GM12878 (cell line): ENCODE results near the gene PRCD.

ENCODE experiments used
- ESRRA ChIP-seq: IDR thresholded peaks from 2 replicates; pipeline ENCODE4 v1.6.1; 2012; ENCODE audit warnings: mild to moderate bottlenecking, low read length, improper control_type of control experiment
- MTA3 ChIP-seq: IDR thresholded peaks from 2 replicates; pipeline ENCODE4 v1.6.1; 2012; ENCODE audit warnings: low read length, inconsistent platforms, borderline replicate concordance
- MXI1 ChIP-seq: fragments of 150-350 bp; IDR thresholded peaks from 2 replicates; pipeline ENCODE4 v1.6.1; 2011; ENCODE audit warnings: low read depth, mild to moderate bottlenecking, inconsistent platforms, low read length, improper control_type of control experiment
- NFIC ChIP-seq: IDR thresholded peaks from 2 replicates; pipeline ENCODE4 v1.6.1; 2012; ENCODE audit warnings: low read depth, mild to moderate bottlenecking, inconsistent platforms, low read length, moderate library complexity
- POLR2A ChIP-seq: IDR thresholded peaks from 2 replicates; pipeline ENCODE4 v1.6.1; 2011; ENCODE audit warnings: low read depth, mild to moderate bottlenecking, low read length
- RAD21 ChIP-seq: IDR thresholded peaks from 2 replicates; pipeline ENCODE4 v1.6.1; 2011; ENCODE audit warnings: mild to moderate bottlenecking, low read depth, low read length, moderate library complexity; ENCODE audit not compliant: insufficient read depth
- ZZZ3 ChIP-seq: IDR thresholded peaks from 2 replicates; pipeline ENCODE4 v1.6.1; 2011; ENCODE audit warnings: low read depth; ENCODE audit not compliant: control insufficient read depth, insufficient read length
- TF ChIP-seq, protein P1 (sequence below): IDR thresholded peaks from 2 replicates; pipeline ENCODE4 v1.6.1; 2012; ENCODE audit warnings: low read depth, low read length, improper control_type of control experiment
- TF ChIP-seq, protein P2 (sequence below), 3 experiments: IDR thresholded peaks in 2 of 3; conservative IDR thresholded peaks in 1 of 3; 2 replicates each; pipeline ENCODE4 v1.5.1; 2011; ENCODE audit warnings: low read depth in 3 of 3, low read length in 3 of 3, mild to moderate bottlenecking in 3 of 3, control low read depth in 2 of 3, moderate library complexity in 2 of 3, inconsistent platforms in 1 of 3, mixed read lengths in 1 of 3; ENCODE audit not compliant: control insufficient read depth in 2 of 3, insufficient read depth in 1 of 3; ENCODE audit errors: extremely low read depth in 1 of 3
- TF ChIP-seq, protein P3 (sequence below): IDR thresholded peaks from 2 replicates; pipeline ENCODE4 v1.6.1; 2012; ENCODE audit warnings: low read length, inconsistent platforms
- TF ChIP-seq, protein P4 (sequence below): fragments of 450-650 bp; IDR thresholded peaks from 2 replicates; pipeline ENCODE4 v1.6.1; 2014; ENCODE audit warnings: mild to moderate bottlenecking

DNA sequence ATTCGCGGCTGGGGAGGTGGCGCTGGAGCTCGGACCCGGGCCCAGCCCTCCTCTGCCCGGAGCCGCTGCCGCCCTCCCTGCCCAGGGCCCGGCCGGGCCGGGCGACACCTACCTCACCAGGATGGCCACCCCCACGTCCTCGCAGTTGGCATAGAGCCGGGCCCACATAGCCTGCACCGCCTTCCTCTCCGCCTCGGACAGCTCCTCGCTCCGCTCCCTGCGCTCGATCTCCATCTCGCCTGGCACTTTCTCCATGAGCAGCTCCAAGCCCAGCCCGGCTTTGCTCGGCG, 2.6 kb upstream of the PRCD start:
- TF ChIP-seq ESRRA, result no peak
- TF ChIP-seq POLR2A, result no peak
- no peak for TF ChIP-seq ZZZ3
- TF ChIP-seq MXI1, result no peak
- TF ChIP-seq, protein P1, sequence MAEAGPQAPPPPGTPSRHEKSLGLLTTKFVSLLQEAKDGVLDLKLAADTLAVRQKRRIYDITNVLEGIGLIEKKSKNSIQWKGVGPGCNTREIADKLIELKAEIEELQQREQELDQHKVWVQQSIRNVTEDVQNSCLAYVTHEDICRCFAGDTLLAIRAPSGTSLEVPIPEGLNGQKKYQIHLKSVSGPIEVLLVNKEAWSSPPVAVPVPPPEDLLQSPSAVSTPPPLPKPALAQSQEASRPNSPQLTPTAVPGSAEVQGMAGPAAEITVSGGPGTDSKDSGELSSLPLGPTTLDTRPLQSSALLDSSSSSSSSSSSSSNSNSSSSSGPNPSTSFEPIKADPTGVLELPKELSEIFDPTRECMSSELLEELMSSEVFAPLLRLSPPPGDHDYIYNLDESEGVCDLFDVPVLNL, result no peak
- TF ChIP-seq, protein P2, sequence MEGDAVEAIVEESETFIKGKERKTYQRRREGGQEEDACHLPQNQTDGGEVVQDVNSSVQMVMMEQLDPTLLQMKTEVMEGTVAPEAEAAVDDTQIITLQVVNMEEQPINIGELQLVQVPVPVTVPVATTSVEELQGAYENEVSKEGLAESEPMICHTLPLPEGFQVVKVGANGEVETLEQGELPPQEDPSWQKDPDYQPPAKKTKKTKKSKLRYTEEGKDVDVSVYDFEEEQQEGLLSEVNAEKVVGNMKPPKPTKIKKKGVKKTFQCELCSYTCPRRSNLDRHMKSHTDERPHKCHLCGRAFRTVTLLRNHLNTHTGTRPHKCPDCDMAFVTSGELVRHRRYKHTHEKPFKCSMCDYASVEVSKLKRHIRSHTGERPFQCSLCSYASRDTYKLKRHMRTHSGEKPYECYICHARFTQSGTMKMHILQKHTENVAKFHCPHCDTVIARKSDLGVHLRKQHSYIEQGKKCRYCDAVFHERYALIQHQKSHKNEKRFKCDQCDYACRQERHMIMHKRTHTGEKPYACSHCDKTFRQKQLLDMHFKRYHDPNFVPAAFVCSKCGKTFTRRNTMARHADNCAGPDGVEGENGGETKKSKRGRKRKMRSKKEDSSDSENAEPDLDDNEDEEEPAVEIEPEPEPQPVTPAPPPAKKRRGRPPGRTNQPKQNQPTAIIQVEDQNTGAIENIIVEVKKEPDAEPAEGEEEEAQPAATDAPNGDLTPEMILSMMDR (IDR thresholded peaks at IDR 0.05 in 2 of 3, conservative IDR thresholded peaks at IDR 0.05 in 1 of 3; ENCODE audit: control insufficient read depth in 2 of 3, extremely low read depth in 1 of 3, insufficient read depth in 1 of 3, low read depth in 3 of 3, low read length in 3 of 3), result no peak
- TF ChIP-seq, protein P3, sequence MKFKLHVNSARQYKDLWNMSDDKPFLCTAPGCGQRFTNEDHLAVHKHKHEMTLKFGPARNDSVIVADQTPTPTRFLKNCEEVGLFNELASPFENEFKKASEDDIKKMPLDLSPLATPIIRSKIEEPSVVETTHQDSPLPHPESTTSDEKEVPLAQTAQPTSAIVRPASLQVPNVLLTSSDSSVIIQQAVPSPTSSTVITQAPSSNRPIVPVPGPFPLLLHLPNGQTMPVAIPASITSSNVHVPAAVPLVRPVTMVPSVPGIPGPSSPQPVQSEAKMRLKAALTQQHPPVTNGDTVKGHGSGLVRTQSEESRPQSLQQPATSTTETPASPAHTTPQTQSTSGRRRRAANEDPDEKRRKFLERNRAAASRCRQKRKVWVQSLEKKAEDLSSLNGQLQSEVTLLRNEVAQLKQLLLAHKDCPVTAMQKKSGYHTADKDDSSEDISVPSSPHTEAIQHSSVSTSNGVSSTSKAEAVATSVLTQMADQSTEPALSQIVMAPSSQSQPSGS, result no peak
- TF ChIP-seq RAD21, result no peak
- TF ChIP-seq NFIC, result no peak
- no peak for TF ChIP-seq MTA3
- TF ChIP-seq, protein P4, sequence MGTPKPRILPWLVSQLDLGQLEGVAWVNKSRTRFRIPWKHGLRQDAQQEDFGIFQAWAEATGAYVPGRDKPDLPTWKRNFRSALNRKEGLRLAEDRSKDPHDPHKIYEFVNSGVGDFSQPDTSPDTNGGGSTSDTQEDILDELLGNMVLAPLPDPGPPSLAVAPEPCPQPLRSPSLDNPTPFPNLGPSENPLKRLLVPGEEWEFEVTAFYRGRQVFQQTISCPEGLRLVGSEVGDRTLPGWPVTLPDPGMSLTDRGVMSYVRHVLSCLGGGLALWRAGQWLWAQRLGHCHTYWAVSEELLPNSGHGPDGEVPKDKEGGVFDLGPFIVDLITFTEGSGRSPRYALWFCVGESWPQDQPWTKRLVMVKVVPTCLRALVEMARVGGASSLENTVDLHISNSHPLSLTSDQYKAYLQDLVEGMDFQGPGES, result no peak
